ENCODE measurements around the gene HPS3.

Gene HPS3

DNA sequence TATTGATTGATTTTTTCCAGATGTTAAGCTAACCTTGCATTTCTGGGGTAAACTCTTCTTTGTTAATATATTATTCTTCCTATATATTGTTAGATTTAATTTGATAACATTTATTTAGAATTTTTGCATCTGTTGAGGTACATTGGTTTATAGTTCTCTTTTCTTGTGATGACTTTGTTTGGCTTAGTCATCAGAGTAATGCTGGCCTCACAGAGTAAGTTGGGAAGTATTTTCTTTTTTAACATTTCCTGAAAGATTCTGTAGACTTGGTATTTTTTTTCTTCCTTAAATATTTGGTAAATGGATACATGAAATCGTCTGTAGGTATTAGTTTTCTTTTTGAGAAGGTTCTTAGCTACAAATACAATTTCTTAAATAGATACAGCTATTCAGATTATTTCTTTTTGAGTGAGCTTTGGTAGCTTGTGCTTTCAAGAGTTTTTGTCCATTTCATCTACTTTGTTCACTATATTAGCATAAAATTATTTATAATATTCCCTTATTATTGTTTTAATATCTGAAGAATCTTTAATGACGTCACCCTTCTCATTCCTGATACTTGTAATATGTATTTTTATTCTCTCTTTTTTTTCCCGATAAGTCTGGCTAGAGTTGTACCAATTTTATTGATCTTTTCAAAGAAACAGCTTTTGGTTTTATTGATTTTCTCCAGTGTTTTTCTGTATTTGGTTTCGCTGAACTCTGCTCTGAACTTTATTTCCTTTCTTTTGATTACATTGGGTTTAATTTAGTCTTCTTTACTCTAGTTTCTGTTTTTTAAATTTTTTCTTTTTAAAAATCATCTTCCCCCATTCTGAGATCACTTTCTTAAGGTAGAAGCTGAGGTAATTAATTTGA, 6.5 kb upstream of the HPS3 start:
- DNase-seq = no peak

- no peak for DNase-seq
These were observed 617 bp upstream of the HPS3 start for GRCh38 chr3:149128821-149129220.

DNA sequence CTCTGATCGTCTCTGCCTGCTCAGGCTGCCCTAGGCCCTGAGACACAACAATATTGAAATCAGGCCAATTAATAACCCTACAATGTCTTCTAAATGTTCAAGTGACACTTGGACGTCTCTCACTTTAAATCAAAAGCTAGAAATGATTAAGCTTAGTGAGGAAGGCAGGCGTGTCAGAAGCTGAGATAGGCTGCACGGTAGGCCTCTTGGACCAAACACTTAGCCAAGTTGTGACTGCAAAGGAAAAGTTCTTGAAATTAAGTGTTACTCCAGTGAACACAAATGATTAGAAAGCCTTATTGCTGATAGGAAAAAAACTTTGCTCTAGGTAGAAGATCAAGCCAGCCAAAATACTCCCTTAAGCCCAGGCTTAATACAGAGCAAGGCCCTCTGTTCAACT, 2.2 kb downstream of the HPS3 start:
- no peak for DNase-seq

- DNase-seq = no peak
These were observed 5.1 kb downstream of the HPS3 start for GRCh38 chr3:149134575-149134974.

GRCh38 chr3:149142682-149143081, 13.2 kb downstream of the HPS3 start:
- no peak for DNase-seq

GRCh38 chr3:149145356-149145755, 15.9 kb downstream of the HPS3 start:
- DNase-seq = no peak

GRCh38 chr3:149145974-149146373, 16.5 kb downstream of the HPS3 start:
- no peak for DNase-seq

GRCh38 chr3:149150436-149150835, 21.0 kb downstream of the HPS3 start:
- no peak for DNase-seq

DNA sequence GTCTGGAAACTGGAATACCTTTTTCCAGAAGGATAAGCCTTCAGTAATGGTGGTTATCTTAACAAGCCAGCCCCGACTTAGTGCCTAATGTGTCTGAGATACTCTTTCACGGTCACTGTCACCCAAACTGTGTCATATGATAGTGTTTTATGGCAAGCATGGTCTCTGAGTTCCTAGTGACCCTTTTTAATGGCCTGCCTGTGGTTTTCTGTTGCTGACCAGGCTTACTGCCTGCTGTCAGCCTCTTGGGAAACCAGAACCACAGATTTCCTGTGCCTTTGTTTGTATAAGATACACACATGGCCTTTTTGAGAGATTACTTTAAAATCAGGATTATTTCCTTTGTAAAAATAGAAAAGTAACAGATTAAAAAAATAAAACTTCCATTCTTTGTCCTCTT, 22.4 kb downstream of the HPS3 start:
- DNase-seq = no peak

DNA sequence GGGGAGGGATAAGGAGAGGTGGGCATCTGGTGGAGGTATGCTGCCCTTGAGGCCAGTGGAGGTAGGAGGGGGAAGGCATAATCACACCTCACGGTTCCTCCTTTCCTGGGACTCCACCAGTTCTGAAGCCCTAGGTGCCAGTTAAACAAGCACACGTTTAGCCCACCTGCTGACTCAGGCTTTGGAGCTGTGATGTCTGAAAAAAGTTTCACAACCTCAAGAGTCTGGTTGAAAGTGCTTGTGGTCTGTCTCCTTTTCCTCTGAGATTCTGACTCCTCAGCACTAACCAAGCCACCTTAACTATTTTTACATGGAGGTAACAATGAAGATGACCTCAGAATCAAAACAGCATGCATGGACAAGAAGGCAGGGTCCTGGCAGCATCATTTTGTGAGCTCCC, 23.0 kb downstream of the HPS3 start:
- no peak for DNase-seq

DNA sequence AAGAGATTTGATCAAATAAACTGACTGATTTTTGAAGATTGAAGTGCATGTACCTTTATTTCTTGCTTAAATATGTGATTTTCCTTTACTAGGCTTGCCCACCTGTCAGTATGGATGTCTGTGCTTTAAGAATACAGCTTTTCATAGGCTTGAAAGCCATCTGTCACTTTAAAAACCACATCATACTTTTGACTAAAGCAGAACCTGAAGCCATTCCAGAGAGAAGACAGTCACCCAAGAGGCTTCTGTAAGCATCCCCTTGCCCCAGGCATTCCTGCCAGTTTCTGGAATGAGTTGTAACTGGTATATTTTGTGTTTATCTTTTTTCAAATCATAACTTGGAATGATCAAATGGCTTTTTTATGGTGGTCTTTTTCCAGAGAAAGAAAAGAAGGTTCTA, 24.0 kb downstream of the HPS3 start:
- DNase-seq = no peak

DNA sequence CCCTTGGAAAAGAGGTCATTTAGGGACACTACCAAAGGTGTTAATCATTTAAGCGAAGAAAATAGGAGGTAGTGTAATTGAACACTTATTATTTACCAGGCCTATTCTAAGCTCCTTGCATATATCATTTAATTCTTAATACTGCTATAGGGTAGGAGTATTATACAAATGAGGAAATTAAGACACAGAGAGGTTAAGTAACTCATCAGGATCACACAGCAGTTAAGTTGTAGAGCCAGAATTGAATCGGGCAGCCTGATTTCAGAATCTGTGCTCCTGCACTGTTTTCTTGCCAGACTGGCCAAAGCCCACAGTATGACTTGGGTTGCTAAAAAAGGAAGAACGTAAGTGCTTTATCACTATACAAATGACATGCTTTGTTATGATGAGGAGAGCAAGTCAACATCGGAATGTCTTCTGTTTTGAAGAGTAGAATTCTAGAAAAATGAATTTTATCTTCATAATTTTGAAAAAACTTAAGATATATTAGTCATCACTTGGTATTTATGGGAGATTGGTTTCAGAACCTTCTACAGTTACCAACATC, 31.4 kb downstream of the HPS3 start:
- DNase-seq = no peak

- DNase-seq = no peak
These were observed 32.6 kb downstream of the HPS3 start for GRCh38 chr3:149162007-149162406.

- DNase-seq = no peak
These were observed 33.6 kb downstream of the HPS3 start for GRCh38 chr3:149163066-149163465.

DNA sequence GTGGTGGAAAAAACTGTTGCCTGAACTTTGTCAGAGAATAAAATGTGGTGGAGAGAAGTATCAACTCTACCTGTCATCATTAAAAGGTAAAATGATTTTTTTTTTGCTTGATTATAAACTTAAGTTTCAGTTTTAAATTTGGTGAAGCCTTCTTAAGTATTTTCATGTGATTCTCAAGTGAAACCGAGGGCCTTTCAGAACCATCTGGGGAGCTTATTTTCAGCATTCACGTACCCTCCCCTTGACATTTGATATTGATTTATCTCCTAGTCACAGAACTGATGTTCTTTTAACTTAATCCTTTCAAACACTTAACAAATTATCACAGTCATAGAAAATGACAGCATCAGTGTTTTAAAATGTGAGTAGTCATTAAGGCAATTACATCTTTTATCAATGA, 38.5 kb downstream of the HPS3 start:
- DNase-seq = no peak

DNA sequence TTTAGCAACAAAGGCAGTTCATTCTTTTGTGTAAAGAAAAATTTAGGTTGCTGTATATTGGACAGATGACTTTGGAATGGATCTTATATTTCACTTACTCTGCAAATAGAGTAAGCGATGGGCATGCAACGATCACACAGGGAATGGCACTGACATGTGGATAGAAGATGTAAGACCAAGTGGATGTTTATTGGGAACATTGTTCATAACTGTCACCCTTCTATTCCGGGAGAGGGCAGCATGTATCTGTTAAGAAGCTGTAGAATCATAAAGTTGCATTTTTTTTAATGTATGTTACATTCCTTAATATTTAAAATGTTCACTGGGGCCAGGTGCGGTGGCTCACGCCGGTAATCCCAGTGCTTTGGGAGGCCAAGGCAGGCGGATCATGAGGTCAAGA, 41.2 kb downstream of the HPS3 start:
- no peak for DNase-seq

DNA sequence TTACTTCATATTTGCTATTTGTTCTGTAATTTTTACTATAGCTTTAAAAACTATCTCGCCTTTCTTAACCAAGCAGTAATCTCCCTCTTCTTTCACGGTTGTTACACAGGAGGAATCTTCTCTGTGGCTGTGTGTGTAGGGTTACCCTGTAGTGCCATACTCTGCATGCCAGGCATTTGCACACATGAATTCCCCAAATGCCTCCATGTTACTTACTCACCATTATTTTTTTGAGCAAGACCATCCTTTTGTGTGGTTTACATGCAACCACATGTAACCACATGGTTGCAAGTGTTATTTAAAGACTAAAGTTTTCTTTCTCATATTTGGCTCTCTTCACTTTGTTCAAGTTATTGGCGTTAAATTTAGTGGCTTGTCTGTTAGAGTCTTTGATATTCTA, 45.5 kb downstream of the HPS3 start:
- no peak for DNase-seq

GRCh38 chr3:149177122-149177521, 47.7 kb downstream of the HPS3 start:
- DNase-seq = no peak

DNA sequence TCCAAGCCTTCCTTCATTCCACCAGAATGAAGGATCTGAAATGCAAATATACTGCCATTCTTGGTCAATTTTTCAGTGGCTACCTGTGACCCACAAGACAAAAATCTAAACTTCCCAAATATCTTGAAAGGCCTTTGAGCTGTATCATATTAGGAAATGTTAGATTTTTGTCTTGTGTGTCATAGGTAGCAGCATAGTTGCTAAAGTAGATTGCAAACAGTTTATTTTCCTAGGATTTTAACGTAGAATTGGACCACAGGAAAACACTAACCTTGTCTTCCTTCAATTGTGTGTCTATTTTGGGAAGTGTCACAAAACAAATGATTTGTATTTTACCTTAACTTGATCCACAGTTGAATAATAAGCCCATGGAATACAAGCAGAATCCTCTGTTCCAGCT, 49.8 kb downstream of the HPS3 start:
- peak in 1 of 2 experiments; percentile 56 for DNase-seq

GRCh38 chr3:149180057-149180573, 50.7 kb downstream of the HPS3 start:
- peak; percentile 92 to 96 for DNase-seq

GRCh38 chr3:149181182-149181581, 51.7 kb downstream of the HPS3 start:
- DNase-seq = no peak

- DNase-seq = no peak
These were observed 56.8 kb downstream of the HPS3 start for GRCh38 chr3:149186219-149186618.

GRCh38 chr3:149186721-149187120, 57.3 kb downstream of the HPS3 start:
- DNase-seq = no peak

DNA sequence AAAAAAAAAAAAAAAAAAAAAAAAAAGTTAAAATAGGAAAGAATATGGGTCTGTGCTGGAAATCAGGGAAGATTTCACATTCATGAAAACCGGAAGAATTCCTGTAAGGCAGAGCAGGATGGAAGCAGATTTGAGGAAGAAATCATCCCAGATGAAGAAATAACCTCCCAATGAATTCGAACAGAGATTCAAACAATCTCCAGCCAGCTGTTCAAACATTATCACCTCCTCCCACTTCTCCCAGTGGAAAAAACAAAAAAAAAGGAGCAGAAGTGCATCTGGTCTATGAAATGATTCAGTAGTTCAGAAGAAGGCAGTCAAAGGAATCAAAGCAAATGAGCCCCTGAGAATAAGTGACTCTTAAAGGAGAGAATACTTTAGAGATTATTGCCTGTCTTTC, 59.1 kb downstream of the HPS3 start:
- no peak for DNase-seq

DNA sequence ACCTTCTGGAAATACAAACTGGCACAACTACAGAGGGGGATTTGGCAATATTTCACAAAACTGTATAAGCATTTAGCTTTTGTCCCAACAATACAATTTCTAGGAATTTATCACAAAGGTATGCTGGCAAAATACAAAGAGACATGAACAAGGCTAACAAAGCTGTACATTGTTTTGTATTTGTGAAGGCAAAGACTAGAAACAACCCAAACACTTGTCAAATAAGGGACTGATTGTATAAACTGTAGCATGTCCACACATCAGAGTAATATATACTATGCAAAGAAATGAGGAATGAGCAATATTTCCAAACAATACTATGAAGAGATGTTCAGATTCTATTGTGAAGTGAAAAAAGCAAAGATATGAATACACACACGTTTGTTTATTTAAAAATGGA, 65.8 kb downstream of the HPS3 start:
- DNase-seq = no peak
